Tibial artery (tissue), 4 donors: ENCODE data around the gene GSDME.

Experiments used
- DNase-seq, 2 donors: peaks; one replicate each; pipeline ENCODE4 v3.0.0-alpha.2; 2019
- H3K27ac ChIP-seq, 2 donors: fragments of 200-600 bp; sonication (generic) in 1 of 2; 1 replicate in 1 of 2; 2 replicates in 1 of 2; pipeline ENCODE4 v1.5.1; 2018 to 2019; ENCODE audit warnings: mild to moderate bottlenecking in 1 of 2
- H3K27me3 ChIP-seq, 2 donors: fragments of 200-600 bp; sonication (generic) in 1 of 2; one replicate each; pipeline versions ENCODE4 v1.5.1 to v1.6.0; 2016 to 2019
- H3K36me3 ChIP-seq, 3 donors: fragments of 200-600 bp; sonication (generic) in 2 of 3; one replicate each; pipeline ENCODE4 v1.5.1; 2016 to 2019; ENCODE audit warnings: mild to moderate bottlenecking in 2 of 3
- H3K4me1 ChIP-seq, 4 donors: fragments of 200-600 bp; sonication (generic) in 2 of 4; 1 replicate in 3 of 4; 2 replicates in 1 of 4; pipeline ENCODE4 v1.5.1; 2016 to 2019
- H3K4me3 ChIP-seq, 2 donors: fragments of 200-600 bp; sonication (generic) in 1 of 2; 1 replicate in 1 of 2; 2 replicates in 1 of 2; pipeline ENCODE4 v1.5.1; 2018 to 2019; ENCODE audit warnings: mild to moderate bottlenecking in 2 of 2
- H3K9me3 ChIP-seq, 3 donors: fragments of 200-600 bp; sonication (generic) in 1 of 3; one replicate each; pipeline ENCODE4 v1.5.1; 2016 to 2019
- CTCF ChIP-seq, 2 experiments: fragments of 200-600 bp in 1 of 2; fragments of 450-650 bp in 1 of 2; IDR thresholded peaks; one replicate each; pipeline ENCODE4 v1.5.1; 2017 to 2019; ENCODE audit warnings: antibody characterized with exemption in 2 of 2, mild to moderate bottlenecking in 1 of 2, moderate library complexity in 1 of 2
- intact Hi-C: fragments of 100-400 bp; cut with DNase I; formaldehyde crosslinking; loops from one replicate; pipeline ENCODE4 v1.15.0; 2023; ENCODE audit warnings: low total_unique reads

Gene GSDME

GRCh38 chr7:24752073-24752800 is 5.0 kb downstream of the GSDME start:
- no peak for DNase-seq
- intact Hi-C loops, result no loop called here
- no peak overlapping the region for H3K27ac ChIP-seq
- H3K4me3 ChIP-seq, result no peak overlapping the region
- TF ChIP-seq CTCF (IDR thresholded peaks at IDR 0.05), result no peak
- no peaks in the 10 kb centered on the region for H3K9me3 ChIP-seq
- no peaks in the 10 kb centered on the region for H3K27me3 ChIP-seq
- H3K4me1 ChIP-seq, result peaks cover 0 to 3% (median 0%) of the 10 kb centered on the region in 4 donors
- H3K36me3 ChIP-seq, result no peaks in the 10 kb centered on the region

GRCh38 chr7:24751484-24751883 is 5.8 kb downstream of the GSDME start:
- H3K4me1 ChIP-seq, result peaks cover 0 to 3% (median 0%) of the 10 kb centered on the region in 4 donors
- no peak overlapping the region for H3K27ac ChIP-seq

DNA sequence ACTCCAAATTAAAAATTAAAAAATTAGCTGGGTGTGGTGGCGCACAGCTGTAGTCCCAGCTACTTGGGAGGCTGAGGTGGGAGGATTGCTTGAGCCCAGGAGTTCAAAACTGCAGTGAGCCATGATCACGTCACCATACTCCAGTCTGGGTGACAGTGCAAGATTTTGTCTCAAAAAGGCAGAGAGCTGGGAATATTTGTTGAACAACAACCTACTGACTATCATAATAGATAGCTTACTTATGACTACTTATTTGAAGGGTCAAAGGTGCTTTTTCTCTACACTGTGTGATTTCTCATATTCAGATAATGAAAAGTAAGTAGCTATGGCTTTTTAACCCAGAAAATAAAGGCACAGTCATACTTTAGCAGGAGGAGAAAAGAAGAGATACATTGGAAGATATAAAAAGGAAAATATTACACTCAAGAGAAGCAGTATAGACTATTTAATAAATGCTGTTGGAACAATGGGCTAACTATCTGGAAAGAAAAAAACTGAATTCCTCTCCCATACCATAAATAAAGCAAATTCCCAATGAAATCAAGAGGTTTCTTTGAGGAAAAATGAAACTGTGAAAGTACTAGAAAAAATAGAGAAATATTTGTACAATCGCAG is 6.7 kb downstream of the GSDME start:
- H3K27ac ChIP-seq, result no peak overlapping the region

More at GRCh38 chr7:24751484-24751883, 5.8 kb downstream of the GSDME start:
- no peaks in the 10 kb centered on the region for H3K9me3 ChIP-seq
- H3K4me3 ChIP-seq, result no peak overlapping the region
- intact Hi-C loops, result no loop called here
- no peak for DNase-seq
- no peak for TF ChIP-seq CTCF (IDR thresholded peaks at IDR 0.05)
- no peaks in the 10 kb centered on the region for H3K27me3 ChIP-seq
- no peaks in the 10 kb centered on the region for H3K36me3 ChIP-seq

GRCh38 chr7:24748521-24748920 is 8.7 kb downstream of the GSDME start:
- Histone ChIP-seq H3K4me1 (no peaks in the 10 kb centered on the region), H3K36me3 (no peaks in the 10 kb centered on the region), H3K27ac (no peak overlapping the region), H3K27me3 (no peaks in the 10 kb centered on the region), H3K4me3 (no peak overlapping the region), H3K9me3 (no peaks in the 10 kb centered on the region)
- no peak for DNase-seq
- TF ChIP-seq CTCF (IDR thresholded peaks at IDR 0.05), result no peak
- intact Hi-C loops, result no loop called here

More for the DNA sequence above, 6.7 kb downstream of the GSDME start:
- H3K36me3 ChIP-seq, result no peaks in the 10 kb centered on the region
- no peaks in the 10 kb centered on the region for H3K9me3 ChIP-seq
- intact Hi-C loops, result no loop called here
- peaks cover 0 to 3% (median 0%) of the 10 kb centered on the region in 4 donors for H3K4me1 ChIP-seq
- H3K27me3 ChIP-seq, result no peaks in the 10 kb centered on the region
- no peak for DNase-seq
- no peak overlapping the region for H3K4me3 ChIP-seq
- no peak for TF ChIP-seq CTCF (IDR thresholded peaks at IDR 0.05)

GRCh38 chr7:24745355-24745754 is 11.9 kb downstream of the GSDME start:
- Histone ChIP-seq H3K36me3 (no peaks in the 10 kb centered on the region), H3K27me3 (no peaks in the 10 kb centered on the region), H3K27ac (no peak overlapping the region), H3K4me1 (no peaks in the 10 kb centered on the region), H3K4me3 (no peak overlapping the region), H3K9me3 (no peaks in the 10 kb centered on the region)
- DNase-seq, result no peak
- TF ChIP-seq CTCF (IDR thresholded peaks at IDR 0.05), result no peak
- intact Hi-C loops, result no loop called here
